ENCODE data around the gene TBX21.

The TBX21 gene

DNA sequence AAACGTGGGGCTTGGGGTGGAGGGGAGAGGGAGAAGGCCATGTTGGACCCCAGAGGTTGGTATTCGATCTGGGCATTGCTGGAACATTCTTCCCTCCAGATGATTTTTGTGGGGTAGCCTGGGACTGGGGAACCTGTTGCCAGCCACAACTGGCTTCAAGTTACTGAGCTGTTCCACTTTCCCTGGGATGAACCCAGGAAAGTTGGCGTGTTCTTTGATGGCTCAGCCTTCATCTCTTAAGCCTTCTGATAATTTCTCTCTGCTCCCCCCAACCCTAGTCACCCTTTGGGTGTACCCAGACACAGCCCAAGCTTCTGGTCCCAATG is 2.1 kb downstream of the TBX21 start:
- no peak for ATAC-seq
- TF ChIP-seq ZNF70 (CRISPR knock-in tag; IDR thresholded peaks at IDR 0.05) (no peak), ESRRG (CRISPR knock-in tag; IDR thresholded peaks at IDR 0.05) (no peak), ZNF565 (CRISPR knock-in tag; conservative IDR thresholded peaks at IDR 0.05; ENCODE audit: low read depth) (no peak), CSDC2 (CRISPR knock-in tag; IDR thresholded peaks at IDR 0.05) (no peak), ISL1 (CRISPR knock-in tag; IDR thresholded peaks at IDR 0.05) (no peak), TOX (CRISPR knock-in tag; IDR thresholded peaks at IDR 0.05; ENCODE audit: borderline replicate concordance) (no peak), ZC3H10 (CRISPR knock-in tag; IDR thresholded peaks at IDR 0.05) (no peak), SNAI2 (CRISPR knock-in tag; IDR thresholded peaks at IDR 0.05) (no peak), ARNTL (CRISPR knock-in tag; IDR thresholded peaks at IDR 0.05; ENCODE audit: borderline replicate concordance, low read depth) (no peak), ZFP30 (CRISPR knock-in tag; IDR thresholded peaks at IDR 0.05) (no peak), PPARA (CRISPR knock-in tag; IDR thresholded peaks at IDR 0.05; ENCODE audit: borderline replicate concordance) (no peak), OSR1 (CRISPR knock-in tag; IDR thresholded peaks at IDR 0.05) (no peak), ZNF8 (CRISPR knock-in tag; IDR thresholded peaks at IDR 0.05) (no peak)
- TF ChIP-seq, protein P1, sequence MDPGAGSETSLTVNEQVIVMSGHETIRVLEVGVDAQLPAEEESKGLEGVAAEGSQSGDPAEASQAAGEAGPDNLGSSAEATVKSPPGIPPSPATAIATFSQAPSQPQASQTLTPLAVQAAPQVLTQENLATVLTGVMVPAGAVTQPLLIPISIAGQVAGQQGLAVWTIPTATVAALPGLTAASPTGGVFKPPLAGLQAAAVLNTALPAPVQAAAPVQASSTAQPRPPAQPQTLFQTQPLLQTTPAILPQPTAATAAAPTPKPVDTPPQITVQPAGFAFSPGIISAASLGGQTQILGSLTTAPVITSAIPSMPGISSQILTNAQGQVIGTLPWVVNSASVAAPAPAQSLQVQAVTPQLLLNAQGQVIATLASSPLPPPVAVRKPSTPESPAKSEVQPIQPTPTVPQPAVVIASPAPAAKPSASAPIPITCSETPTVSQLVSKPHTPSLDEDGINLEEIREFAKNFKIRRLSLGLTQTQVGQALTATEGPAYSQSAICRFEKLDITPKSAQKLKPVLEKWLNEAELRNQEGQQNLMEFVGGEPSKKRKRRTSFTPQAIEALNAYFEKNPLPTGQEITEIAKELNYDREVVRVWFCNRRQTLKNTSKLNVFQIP (CRISPR knock-in tag; IDR thresholded peaks at IDR 0.05; ENCODE audit: borderline replicate concordance, low read depth), result no peak
- TF ChIP-seq, protein P2, sequence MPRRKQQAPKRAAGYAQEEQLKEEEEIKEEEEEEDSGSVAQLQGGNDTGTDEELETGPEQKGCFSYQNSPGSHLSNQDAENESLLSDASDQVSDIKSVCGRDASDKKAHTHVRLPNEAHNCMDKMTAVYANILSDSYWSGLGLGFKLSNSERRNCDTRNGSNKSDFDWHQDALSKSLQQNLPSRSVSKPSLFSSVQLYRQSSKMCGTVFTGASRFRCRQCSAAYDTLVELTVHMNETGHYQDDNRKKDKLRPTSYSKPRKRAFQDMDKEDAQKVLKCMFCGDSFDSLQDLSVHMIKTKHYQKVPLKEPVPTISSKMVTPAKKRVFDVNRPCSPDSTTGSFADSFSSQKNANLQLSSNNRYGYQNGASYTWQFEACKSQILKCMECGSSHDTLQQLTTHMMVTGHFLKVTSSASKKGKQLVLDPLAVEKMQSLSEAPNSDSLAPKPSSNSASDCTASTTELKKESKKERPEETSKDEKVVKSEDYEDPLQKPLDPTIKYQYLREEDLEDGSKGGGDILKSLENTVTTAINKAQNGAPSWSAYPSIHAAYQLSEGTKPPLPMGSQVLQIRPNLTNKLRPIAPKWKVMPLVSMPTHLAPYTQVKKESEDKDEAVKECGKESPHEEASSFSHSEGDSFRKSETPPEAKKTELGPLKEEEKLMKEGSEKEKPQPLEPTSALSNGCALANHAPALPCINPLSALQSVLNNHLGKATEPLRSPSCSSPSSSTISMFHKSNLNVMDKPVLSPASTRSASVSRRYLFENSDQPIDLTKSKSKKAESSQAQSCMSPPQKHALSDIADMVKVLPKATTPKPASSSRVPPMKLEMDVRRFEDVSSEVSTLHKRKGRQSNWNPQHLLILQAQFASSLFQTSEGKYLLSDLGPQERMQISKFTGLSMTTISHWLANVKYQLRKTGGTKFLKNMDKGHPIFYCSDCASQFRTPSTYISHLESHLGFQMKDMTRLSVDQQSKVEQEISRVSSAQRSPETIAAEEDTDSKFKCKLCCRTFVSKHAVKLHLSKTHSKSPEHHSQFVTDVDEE (CRISPR knock-in tag; IDR thresholded peaks at IDR 0.05), result no peak

DNA sequence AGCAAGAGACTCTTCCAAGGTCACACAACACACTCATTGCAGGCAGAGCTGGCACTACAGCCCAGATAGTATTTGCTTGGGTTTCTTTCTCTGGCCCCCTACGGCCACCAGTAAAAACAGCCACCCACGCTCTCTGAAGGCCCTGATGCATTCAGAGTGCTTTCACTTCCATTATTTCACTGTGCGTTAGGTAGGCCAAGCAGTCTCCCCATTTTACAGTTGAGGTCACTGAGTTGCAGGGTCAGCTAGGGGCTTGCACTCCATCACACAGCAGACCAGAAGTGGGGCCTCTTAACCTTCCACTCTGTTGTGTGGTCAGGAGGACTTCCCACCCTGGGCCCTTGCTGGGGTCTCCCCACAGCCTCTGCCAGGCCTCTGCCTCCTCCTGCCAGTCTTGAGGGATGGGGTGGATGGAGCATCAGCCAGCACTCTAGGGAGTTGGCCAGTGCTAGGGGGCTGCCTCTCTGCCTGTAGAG is 2.5 kb downstream of the TBX21 start:
- no peak for ATAC-seq
- no peak for TF ChIP-seq ZC3H10 (CRISPR knock-in tag; IDR thresholded peaks at IDR 0.05)
- no peak for TF ChIP-seq OSR1 (CRISPR knock-in tag; IDR thresholded peaks at IDR 0.05)
- TF ChIP-seq SNAI2 (CRISPR knock-in tag; IDR thresholded peaks at IDR 0.05), result no peak
- TF ChIP-seq, protein P2 (CRISPR knock-in tag; IDR thresholded peaks at IDR 0.05), result no peak

DNA sequence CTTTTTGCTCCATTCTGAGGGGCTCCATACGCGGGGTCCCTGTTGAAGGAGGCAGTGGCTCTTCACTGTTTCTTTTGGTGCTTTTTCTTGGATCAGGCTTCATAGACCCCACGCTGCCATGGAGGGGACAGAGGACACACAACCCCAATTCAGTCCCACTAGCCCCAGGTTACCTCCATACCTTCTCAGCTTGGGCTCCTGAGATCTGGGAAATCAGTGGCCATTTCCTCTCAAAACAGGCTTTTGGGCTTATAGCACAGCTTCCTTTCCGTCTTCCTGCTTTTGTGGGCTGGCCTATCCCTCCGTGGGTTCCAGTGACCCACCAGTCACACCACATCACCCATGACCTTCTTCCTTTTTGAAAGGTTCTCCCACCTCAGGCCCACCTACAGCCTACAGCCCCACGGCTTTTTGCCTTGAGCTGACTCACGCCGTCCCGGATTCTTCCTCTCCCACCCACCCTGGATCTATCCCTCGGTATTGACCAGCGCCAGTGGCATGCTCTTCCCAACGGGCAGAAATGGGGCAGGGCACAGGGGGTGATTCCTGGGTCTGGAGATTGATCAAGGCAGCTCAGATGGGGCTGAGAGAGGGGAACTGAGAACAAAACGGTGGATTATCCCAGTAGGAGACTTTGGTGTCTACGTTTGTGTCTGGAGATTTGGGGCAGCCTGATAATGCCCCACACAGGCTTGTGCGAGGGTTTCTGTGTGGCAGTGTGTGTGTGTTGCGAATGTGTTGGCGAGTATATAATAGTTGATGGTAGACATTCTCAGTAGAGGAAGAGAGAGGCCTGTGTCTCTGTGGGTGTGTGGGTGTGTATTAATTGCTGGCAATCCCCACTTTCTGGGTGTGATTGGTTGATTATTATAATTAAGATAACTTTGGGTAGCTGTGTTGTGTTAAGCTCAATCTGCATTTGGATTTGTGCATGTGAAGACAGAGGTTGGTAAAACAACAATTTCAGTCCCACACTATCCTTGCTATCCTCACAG is 3.8 kb downstream of the TBX21 start:
- ATAC-seq, result no peak
- TF ChIP-seq ZC3H10 (CRISPR knock-in tag; IDR thresholded peaks at IDR 0.05), result no peak
- no peak for TF ChIP-seq ZNF565 (CRISPR knock-in tag; conservative IDR thresholded peaks at IDR 0.05; ENCODE audit: low read depth)
- TF ChIP-seq PPARA (CRISPR knock-in tag; IDR thresholded peaks at IDR 0.05; ENCODE audit: borderline replicate concordance), result no peak
- no peak for TF ChIP-seq CREB5 (CRISPR knock-in tag; IDR thresholded peaks at IDR 0.05; ENCODE audit: low read depth)
- no peak for TF ChIP-seq ZNF8 (CRISPR knock-in tag; IDR thresholded peaks at IDR 0.05)
- TF ChIP-seq, protein P1 (CRISPR knock-in tag; IDR thresholded peaks at IDR 0.05; ENCODE audit: borderline replicate concordance, low read depth), result no peak
- no peak for TF ChIP-seq GLIS3 (CRISPR knock-in tag; IDR thresholded peaks at IDR 0.05)
- no peak for TF ChIP-seq ZFP3 (CRISPR knock-in tag; IDR thresholded peaks at IDR 0.05)
- no peak for TF ChIP-seq TOX (CRISPR knock-in tag; IDR thresholded peaks at IDR 0.05; ENCODE audit: borderline replicate concordance)
- no peak for TF ChIP-seq TCF4 (CRISPR knock-in tag; IDR thresholded peaks at IDR 0.05; ENCODE audit: borderline replicate concordance)
- TF ChIP-seq, protein P2 (CRISPR knock-in tag; IDR thresholded peaks at IDR 0.05), result no peak
- TF ChIP-seq ARNTL (CRISPR knock-in tag; IDR thresholded peaks at IDR 0.05; ENCODE audit: borderline replicate concordance, low read depth), result no peak
- no peak for TF ChIP-seq BACH2 (CRISPR knock-in tag; IDR thresholded peaks at IDR 0.05; ENCODE audit: borderline replicate concordance)
- no peak for TF ChIP-seq CSDC2 (CRISPR knock-in tag; IDR thresholded peaks at IDR 0.05)
- TF ChIP-seq ZFP30 (CRISPR knock-in tag; IDR thresholded peaks at IDR 0.05), result no peak

All from SK-N-SH treated with all-trans-retinoic acid at 6 μM for 48 hours (cell line).